ENCODE measurements around the gene DOCK10.

GRCh38 chr2:224833986-224834385 is 208.3 kb downstream of the DOCK10 start:
- TF ChIP-seq, protein P1, sequence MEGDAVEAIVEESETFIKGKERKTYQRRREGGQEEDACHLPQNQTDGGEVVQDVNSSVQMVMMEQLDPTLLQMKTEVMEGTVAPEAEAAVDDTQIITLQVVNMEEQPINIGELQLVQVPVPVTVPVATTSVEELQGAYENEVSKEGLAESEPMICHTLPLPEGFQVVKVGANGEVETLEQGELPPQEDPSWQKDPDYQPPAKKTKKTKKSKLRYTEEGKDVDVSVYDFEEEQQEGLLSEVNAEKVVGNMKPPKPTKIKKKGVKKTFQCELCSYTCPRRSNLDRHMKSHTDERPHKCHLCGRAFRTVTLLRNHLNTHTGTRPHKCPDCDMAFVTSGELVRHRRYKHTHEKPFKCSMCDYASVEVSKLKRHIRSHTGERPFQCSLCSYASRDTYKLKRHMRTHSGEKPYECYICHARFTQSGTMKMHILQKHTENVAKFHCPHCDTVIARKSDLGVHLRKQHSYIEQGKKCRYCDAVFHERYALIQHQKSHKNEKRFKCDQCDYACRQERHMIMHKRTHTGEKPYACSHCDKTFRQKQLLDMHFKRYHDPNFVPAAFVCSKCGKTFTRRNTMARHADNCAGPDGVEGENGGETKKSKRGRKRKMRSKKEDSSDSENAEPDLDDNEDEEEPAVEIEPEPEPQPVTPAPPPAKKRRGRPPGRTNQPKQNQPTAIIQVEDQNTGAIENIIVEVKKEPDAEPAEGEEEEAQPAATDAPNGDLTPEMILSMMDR (conservative IDR thresholded peaks at IDR 0.05 in 1 of 2, IDR thresholded peaks at IDR 0.05 in 1 of 2; ENCODE audit: low read depth in 1 of 2, low read length in 2 of 2): no peak
- TF ChIP-seq EZH2 (IDR thresholded peaks at IDR 0.05; ENCODE audit: low read length, missing control alignments): no peak
